Measurements from ENCODE around the gene BRF1.

BRF1 gene

DNA sequence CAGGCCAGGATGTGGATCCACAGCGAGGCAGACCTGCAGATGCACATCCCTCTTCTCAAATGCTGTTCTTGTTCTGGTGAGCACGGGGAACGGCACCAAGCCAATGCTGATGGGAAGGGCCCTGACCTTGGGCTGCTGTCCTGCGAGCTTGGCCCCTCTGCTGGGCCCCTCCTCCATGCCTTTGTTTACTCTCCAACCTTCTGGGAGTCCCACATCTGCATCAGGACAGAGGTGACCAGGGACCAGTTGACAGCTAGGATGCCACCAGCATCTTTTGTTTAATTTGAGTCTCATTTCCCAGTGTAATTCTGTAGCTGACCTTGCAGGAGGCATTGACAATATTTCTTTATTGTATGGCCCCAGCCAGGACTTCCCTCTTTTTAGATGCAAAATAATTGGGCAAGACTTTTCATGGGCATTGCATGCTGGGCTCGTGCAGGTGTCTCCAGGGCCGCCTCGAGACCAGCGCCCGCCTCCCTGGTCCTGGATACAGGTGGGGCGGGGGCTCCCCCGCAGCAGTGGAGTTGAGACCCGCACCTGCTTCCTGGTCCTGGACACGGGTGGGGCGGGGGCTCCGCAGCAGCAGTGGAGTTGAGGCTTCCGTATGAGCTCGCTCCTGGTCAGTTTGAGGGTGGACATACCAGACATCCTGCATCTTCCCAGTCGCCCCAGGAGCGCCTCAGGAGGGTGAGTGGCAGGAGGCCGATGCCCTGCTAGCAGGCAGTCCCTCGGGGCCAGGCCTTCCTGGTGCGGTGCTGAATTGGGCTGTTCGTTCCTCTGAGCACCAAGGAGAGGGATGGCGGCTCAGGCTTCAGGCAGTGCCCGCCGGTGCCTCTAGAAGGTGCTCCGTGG, 25.1 kb upstream of the BRF1 start:
- no peak for TF ChIP-seq YY1 (IDR thresholded peaks at IDR 0.05; ENCODE audit: low read depth)
- TF ChIP-seq, protein P1, sequence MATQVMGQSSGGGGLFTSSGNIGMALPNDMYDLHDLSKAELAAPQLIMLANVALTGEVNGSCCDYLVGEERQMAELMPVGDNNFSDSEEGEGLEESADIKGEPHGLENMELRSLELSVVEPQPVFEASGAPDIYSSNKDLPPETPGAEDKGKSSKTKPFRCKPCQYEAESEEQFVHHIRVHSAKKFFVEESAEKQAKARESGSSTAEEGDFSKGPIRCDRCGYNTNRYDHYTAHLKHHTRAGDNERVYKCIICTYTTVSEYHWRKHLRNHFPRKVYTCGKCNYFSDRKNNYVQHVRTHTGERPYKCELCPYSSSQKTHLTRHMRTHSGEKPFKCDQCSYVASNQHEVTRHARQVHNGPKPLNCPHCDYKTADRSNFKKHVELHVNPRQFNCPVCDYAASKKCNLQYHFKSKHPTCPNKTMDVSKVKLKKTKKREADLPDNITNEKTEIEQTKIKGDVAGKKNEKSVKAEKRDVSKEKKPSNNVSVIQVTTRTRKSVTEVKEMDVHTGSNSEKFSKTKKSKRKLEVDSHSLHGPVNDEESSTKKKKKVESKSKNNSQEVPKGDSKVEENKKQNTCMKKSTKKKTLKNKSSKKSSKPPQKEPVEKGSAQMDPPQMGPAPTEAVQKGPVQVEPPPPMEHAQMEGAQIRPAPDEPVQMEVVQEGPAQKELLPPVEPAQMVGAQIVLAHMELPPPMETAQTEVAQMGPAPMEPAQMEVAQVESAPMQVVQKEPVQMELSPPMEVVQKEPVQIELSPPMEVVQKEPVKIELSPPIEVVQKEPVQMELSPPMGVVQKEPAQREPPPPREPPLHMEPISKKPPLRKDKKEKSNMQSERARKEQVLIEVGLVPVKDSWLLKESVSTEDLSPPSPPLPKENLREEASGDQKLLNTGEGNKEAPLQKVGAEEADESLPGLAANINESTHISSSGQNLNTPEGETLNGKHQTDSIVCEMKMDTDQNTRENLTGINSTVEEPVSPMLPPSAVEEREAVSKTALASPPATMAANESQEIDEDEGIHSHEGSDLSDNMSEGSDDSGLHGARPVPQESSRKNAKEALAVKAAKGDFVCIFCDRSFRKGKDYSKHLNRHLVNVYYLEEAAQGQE (IDR thresholded peaks at IDR 0.05; ENCODE audit: low read depth), result no peak
- TF ChIP-seq EP300 (IDR thresholded peaks at IDR 0.05; ENCODE audit: borderline replicate concordance), result no peak
- no peak for TF ChIP-seq NFIC (IDR thresholded peaks at IDR 0.05)
- TF ChIP-seq, protein P2, sequence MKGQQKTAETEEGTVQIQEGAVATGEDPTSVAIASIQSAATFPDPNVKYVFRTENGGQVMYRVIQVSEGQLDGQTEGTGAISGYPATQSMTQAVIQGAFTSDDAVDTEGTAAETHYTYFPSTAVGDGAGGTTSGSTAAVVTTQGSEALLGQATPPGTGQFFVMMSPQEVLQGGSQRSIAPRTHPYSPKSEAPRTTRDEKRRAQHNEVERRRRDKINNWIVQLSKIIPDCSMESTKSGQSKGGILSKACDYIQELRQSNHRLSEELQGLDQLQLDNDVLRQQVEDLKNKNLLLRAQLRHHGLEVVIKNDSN (IDR thresholded peaks at IDR 0.05), result no peak
- no peak for TF ChIP-seq TEAD4 (IDR thresholded peaks at IDR 0.05)
- TF ChIP-seq, protein P3, sequence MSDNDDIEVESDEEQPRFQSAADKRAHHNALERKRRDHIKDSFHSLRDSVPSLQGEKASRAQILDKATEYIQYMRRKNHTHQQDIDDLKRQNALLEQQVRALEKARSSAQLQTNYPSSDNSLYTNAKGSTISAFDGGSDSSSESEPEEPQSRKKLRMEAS (IDR thresholded peaks at IDR 0.05), result no peak
- no peak for TF ChIP-seq ZBTB7A (IDR thresholded peaks at IDR 0.05; ENCODE audit: low read depth)
- TF ChIP-seq FOXM1 (IDR thresholded peaks at IDR 0.05; ENCODE audit: borderline replicate concordance, low read depth), result no peak
- TF ChIP-seq TCF12 (IDR thresholded peaks at IDR 0.05; ENCODE audit: low read depth), result no peak
- no peak for TF ChIP-seq CREB1 (IDR thresholded peaks at IDR 0.05; ENCODE audit: low read depth)
- no peak for TF ChIP-seq RAD21 (IDR thresholded peaks at IDR 0.05; ENCODE audit: low read depth)

DNA sequence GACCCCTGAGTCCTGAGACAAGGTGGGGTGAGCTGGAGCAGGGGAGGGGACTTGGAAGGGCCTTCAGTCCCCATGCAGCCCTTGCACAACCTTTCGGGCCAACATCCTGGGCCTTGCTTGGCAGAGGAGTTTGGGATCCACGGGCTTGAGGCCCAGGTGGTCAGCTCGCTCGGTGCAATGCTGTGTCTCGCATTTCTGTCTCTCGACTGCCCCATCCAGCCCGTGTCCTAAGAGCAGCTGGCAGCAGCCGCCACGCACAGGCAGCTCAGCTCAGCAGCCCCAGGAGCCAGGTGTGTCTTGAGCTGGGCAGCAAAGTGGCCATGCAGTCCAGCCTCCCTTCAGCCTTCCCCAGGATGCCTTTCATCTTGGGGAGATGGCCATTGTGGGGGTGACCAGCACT, 24.5 kb upstream of the BRF1 start:
- TF ChIP-seq TEAD4 (IDR thresholded peaks at IDR 0.05) (no peak), RAD21 (IDR thresholded peaks at IDR 0.05; ENCODE audit: low read depth) (no peak), TAF1 (IDR thresholded peaks at IDR 0.05; ENCODE audit: low read depth) (no peak), CREB1 (IDR thresholded peaks at IDR 0.05; ENCODE audit: low read depth) (no peak), TCF12 (IDR thresholded peaks at IDR 0.05; ENCODE audit: low read depth) (no peak), EGR1 (IDR thresholded peaks at IDR 0.05) (no peak)
- TF ChIP-seq, protein P1 (IDR thresholded peaks at IDR 0.05; ENCODE audit: low read depth), result no peak

DNA sequence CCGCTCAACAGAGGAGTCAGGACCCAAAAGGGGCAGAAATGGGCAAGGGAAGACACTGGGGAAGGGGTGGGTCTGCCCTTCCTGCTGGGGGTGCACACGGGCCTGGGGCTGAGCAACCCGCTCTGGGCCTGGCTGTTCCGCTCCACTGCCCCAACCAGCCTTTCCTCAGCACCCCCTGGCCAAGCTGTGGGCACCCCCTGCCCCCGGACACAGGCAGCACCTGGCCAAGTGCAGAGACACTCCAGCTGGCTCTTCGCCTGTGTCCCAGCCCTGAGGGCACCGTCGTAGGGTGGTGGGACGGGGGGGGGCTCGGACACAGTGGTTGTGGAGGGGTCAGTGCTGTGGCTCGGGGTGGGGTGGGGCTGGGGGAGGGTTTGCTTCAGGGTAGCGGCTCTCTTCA, 24.1 kb upstream of the BRF1 start:
- TF ChIP-seq EP300 (IDR thresholded peaks at IDR 0.05; ENCODE audit: borderline replicate concordance), result no peak
- TF ChIP-seq, protein P2 (IDR thresholded peaks at IDR 0.05), result no peak
- no peak for TF ChIP-seq FOXM1 (IDR thresholded peaks at IDR 0.05; ENCODE audit: borderline replicate concordance, low read depth)
- no peak for TF ChIP-seq TCF12 (IDR thresholded peaks at IDR 0.05; ENCODE audit: low read depth)
- TF ChIP-seq TEAD4 (IDR thresholded peaks at IDR 0.05), result no peak
- no peak for TF ChIP-seq ZBTB7A (IDR thresholded peaks at IDR 0.05; ENCODE audit: low read depth)
- TF ChIP-seq YY1 (IDR thresholded peaks at IDR 0.05; ENCODE audit: low read depth), result no peak
- TF ChIP-seq RAD21 (IDR thresholded peaks at IDR 0.05; ENCODE audit: low read depth), result no peak
- no peak for TF ChIP-seq CEBPB (IDR thresholded peaks at IDR 0.05)
- TF ChIP-seq, protein P1 (IDR thresholded peaks at IDR 0.05; ENCODE audit: low read depth), result no peak
- no peak for TF ChIP-seq TAF1 (IDR thresholded peaks at IDR 0.05; ENCODE audit: low read depth)
- TF ChIP-seq, protein P3 (IDR thresholded peaks at IDR 0.05), result no peak
- TF ChIP-seq CREB1 (IDR thresholded peaks at IDR 0.05; ENCODE audit: low read depth), result no peak
- TF ChIP-seq NFIC (IDR thresholded peaks at IDR 0.05), result no peak
- TF ChIP-seq EGR1 (IDR thresholded peaks at IDR 0.05), result no peak

DNA sequence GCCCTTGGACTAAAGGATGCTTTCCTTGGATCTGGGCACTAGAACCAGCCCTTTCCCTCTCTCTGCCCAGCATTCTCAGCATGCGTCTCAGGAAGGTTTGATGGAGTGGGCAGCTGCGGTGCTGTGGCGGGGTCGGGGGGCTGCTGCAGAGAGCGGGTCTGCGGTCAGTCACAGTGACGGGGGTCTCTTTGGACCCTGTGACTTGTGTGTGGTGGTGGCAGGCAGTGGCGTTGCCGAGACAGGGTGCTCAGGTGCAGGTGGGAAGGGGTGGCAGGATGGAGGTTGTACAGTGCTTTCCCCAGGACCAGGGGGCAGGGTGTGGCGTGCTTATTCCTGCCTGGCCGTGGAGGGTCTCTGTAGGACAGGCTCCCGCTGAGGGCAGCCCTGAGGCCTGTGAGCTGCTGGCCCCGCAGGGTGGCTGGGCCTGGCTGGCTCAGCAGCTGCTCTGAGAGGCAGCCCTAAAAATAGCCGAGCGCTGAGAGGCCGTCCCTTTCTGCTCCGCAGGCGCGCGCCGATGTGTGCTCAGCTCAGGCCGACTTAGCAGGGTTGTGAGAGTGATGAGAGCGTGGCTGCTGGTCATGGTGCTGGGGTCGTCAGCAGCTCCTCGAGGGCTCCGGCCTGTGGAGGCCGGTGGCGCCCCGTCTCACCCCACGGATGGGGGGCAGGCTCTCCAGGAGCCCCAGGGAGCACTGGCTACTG, 23.4 kb upstream of the BRF1 start:
- TF ChIP-seq TEAD4 (IDR thresholded peaks at IDR 0.05), result no peak
- TF ChIP-seq NFIC (IDR thresholded peaks at IDR 0.05), result no peak
- TF ChIP-seq, protein P3 (IDR thresholded peaks at IDR 0.05), result no peak
- no peak for TF ChIP-seq EGR1 (IDR thresholded peaks at IDR 0.05)
- TF ChIP-seq CREB1 (IDR thresholded peaks at IDR 0.05; ENCODE audit: low read depth), result no peak
- TF ChIP-seq TCF12 (IDR thresholded peaks at IDR 0.05; ENCODE audit: low read depth), result no peak
- TF ChIP-seq, protein P1 (IDR thresholded peaks at IDR 0.05; ENCODE audit: low read depth), result no peak
- no peak for TF ChIP-seq ZBTB7A (IDR thresholded peaks at IDR 0.05; ENCODE audit: low read depth)
- no peak for TF ChIP-seq CEBPB (IDR thresholded peaks at IDR 0.05)
- TF ChIP-seq TAF1 (IDR thresholded peaks at IDR 0.05; ENCODE audit: low read depth), result no peak
- TF ChIP-seq FOXM1 (IDR thresholded peaks at IDR 0.05; ENCODE audit: borderline replicate concordance, low read depth), result no peak
- TF ChIP-seq, protein P2 (IDR thresholded peaks at IDR 0.05), result no peak
- TF ChIP-seq RAD21 (IDR thresholded peaks at IDR 0.05; ENCODE audit: low read depth), result no peak
- no peak for TF ChIP-seq EP300 (IDR thresholded peaks at IDR 0.05; ENCODE audit: borderline replicate concordance)
- no peak for TF ChIP-seq YY1 (IDR thresholded peaks at IDR 0.05; ENCODE audit: low read depth)

All from Ishikawa (cell line).